Muscle of leg (tissue), 16 donors: ENCODE results near the gene NDUFA13. TPM values are rescaled to one million over a fixed set of nuclear protein-coding genes. Genes with fewer than 3 reads are reported as not detected.
"Not testable (repeated sequence)": the region's sequence is repeated elsewhere in the genome, so short reads cannot be mapped to it uniquely, and the experiment has no call there.

ENCODE experiments used
- DNase-seq: peaks from one replicate; pipeline ENCODE4 v3.0.0; 2013
- H3K27ac ChIP-seq: one replicate; pipeline ENCODE4 v1.5.1; 2013; ENCODE audit warnings: mild to moderate bottlenecking, low read length, control low read depth
- H3K27me3 ChIP-seq: one replicate; pipeline ENCODE4 v1.6.1; 2013; ENCODE audit warnings: low read length; ENCODE audit not compliant: control insufficient read depth, insufficient read depth
- H3K36me3 ChIP-seq: one replicate; pipeline ENCODE4 v1.6.1; 2013; ENCODE audit warnings: low read length; ENCODE audit not compliant: control insufficient read depth, insufficient read depth
- H3K4me1 ChIP-seq: one replicate; pipeline ENCODE4 v1.6.1; 2013; ENCODE audit warnings: low read length; ENCODE audit not compliant: control insufficient read depth, insufficient read depth
- H3K4me3 ChIP-seq: one replicate; pipeline ENCODE4 v1.5.1; 2013; ENCODE audit warnings: low read length, control low read depth
- H3K9me3 ChIP-seq: replicated peaks from 2 replicates; pipeline ENCODE4 v1.6.1; 2013; ENCODE audit warnings: low read depth, low read length; ENCODE audit not compliant: control insufficient read depth
- WGBS: methylation state at CpG from one replicate; pipeline ENCODE4 v1.1.5; 2013; ENCODE audit warnings: missing lambda C conversion rate; ENCODE audit not compliant: insufficient coverage; 5-methylcytosine and 5-hydroxymethylcytosine counted together
- long read RNA-seq, 11 donors: transcript quantifications; one replicate each; lab custom pipeline, GENCODE V29; 2026
- polyA plus RNA-seq, 8 donors: library from polyadenylated mRNA; unstranded; fragments of 120-200 nt; gene quantifications; one replicate each; pipeline versions ENCODE4 v1.2.1 to v1.2.3, GENCODE V29; 2013; ENCODE audit warnings: inconsistent platforms in 1 of 8, low replicate concordance in 1 of 8; ENCODE audit not compliant: insufficient read length in 8 of 8, insufficient read depth in 1 of 8
- total RNA-seq: library from RNA; stranded (reverse); fragments of 120-200 nt; gene quantifications from one replicate; pipeline ENCODE4 v1.2.4, GENCODE V29; 2013

Gene NDUFA13
- 242 TPM for total RNA-seq
- 100 to 1,000 TPM; 192 to 240 (median 222) TPM for polyA plus RNA-seq
- long read RNA-seq, donor 1, transcript NDUFA13-204 (5 exons, 991 nt): major isoform, 89 of 90 reads
- long read RNA-seq, donor 1, partial matches to known transcripts: 0 of 90 reads
- long read RNA-seq, donor 1, other reads (novel, unspliced or antisense): 0 of 90 reads
- long read RNA-seq, donor 2, transcript NDUFA13-204 (5 exons, 991 nt): major isoform, 26 of 26 reads
- long read RNA-seq, donor 2, partial matches to known transcripts: 0 of 26 reads
- long read RNA-seq, donor 2, other reads (novel, unspliced or antisense): 0 of 26 reads
- long read RNA-seq, donor 3, transcript NDUFA13-204 (5 exons, 991 nt): major isoform, 148 of 152 reads
- long read RNA-seq, donor 3, partial matches to known transcripts: 0 of 152 reads
- long read RNA-seq, donor 3, other reads (novel, unspliced or antisense): 0 of 152 reads
- long read RNA-seq, donor 4, transcript NDUFA13-204 (5 exons, 991 nt): major isoform, 141 of 145 reads
- long read RNA-seq, donor 4, partial matches to known transcripts: 0 of 145 reads
- long read RNA-seq, donor 4, other reads (novel, unspliced or antisense): 0 of 145 reads
- long read RNA-seq, donor 5, transcript NDUFA13-204 (5 exons, 991 nt): major isoform, 431 of 435 reads
- long read RNA-seq, donor 5, partial matches to known transcripts: 0 of 435 reads
- long read RNA-seq, donor 5, other reads (novel, unspliced or antisense): 0 of 435 reads
- long read RNA-seq, donor 6, transcript NDUFA13-204 (5 exons, 991 nt): major isoform, 409 of 423 reads
- long read RNA-seq, donor 6, partial matches to known transcripts: 10 of 423 reads
- long read RNA-seq, donor 6, other reads (novel, unspliced or antisense): 0 of 423 reads
- long read RNA-seq, donor 7, transcript NDUFA13-204 (5 exons, 991 nt): major isoform, 315 of 318 reads
- long read RNA-seq, donor 7, partial matches to known transcripts: 0 of 318 reads
- long read RNA-seq, donor 7, other reads (novel, unspliced or antisense): 0 of 318 reads
- long read RNA-seq, donor 8, transcript NDUFA13-204 (5 exons, 991 nt): major isoform, 129 of 141 reads
- long read RNA-seq, donor 8, partial matches to known transcripts: 9 of 141 reads
- long read RNA-seq, donor 8, other reads (novel, unspliced or antisense): 0 of 141 reads
- long read RNA-seq, donor 9, transcript NDUFA13-204 (5 exons, 991 nt): major isoform, 186 of 193 reads
- long read RNA-seq, donor 9, partial matches to known transcripts: 0 of 193 reads
- long read RNA-seq, donor 9, other reads (novel, unspliced or antisense): 0 of 193 reads
- long read RNA-seq, donor 10, transcript NDUFA13-204 (5 exons, 991 nt): major isoform, 242 of 251 reads
- long read RNA-seq, donor 10, partial matches to known transcripts: 0 of 251 reads
- long read RNA-seq, donor 10, other reads (novel, unspliced or antisense): 0 of 251 reads
- long read RNA-seq, donor 11, transcript NDUFA13-204 (5 exons, 991 nt): major isoform, 230 of 240 reads
- long read RNA-seq, donor 11, partial matches to known transcripts: 7 of 240 reads
- long read RNA-seq, donor 11, other reads (novel, unspliced or antisense): 0 of 240 reads

GRCh38 chr19:19515642-19516519 lies at the start of gene NDUFA13:
Gene NDUFA13 (plus strand): TSS chr19:19516225. CDS start chr19:19516239, 14 bp downstream.
- Histone ChIP-seq H3K4me3 (peak within 1 kb of the TSS; percentile 83), H3K36me3 (peaks cover 14% of the 10 kb centered on the region), H3K27ac (peak within 1 kb of the TSS; percentile 84), H3K9me3 (peaks cover 6% of the 10 kb centered on the region), H3K27me3 (peaks cover 9% of the 10 kb centered on the region), H3K4me1 (peaks cover 26% of the 10 kb centered on the region)
- peak; percentile 98 for DNase-seq
- WGBS: 6% methylated on average over 52 of the region's 61 CpGs

DNA sequence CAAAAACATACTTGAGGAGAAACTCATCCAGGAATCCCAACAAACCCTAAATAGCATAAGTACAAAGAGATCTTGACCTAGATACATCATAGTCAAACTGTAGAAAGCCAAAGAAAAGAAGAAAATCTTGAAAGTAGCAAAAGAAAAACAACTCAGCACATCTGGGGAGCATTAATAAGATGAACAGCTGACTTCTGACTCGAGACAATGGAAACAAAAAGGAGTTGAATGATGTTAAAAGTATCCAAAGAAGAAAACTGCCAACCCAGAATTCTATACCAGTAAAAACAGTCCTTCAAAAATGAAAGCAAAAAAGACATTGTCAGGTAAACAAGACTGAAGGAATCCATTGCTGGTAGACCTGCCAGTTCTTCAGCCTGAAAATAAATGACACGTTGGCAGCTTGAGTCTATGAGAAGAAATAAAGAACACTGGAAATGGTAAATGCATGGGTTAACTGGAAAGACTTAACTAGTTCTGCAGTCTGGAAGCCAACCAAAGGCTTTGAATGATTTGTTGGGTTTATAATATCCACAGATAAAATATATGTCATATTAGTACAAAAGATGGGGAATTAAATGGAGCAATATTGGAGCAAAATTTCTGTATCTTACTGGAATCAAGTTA lies 47.5 kb upstream of the NDUFA13 start:
- Histone ChIP-seq H3K4me3 (no peak overlapping the region), H3K4me1 (peaks cover 39% of the 10 kb centered on the region), H3K27me3 (no peaks in the 10 kb centered on the region), H3K27ac (no peak overlapping the region), H3K9me3 (peaks cover 20% of the 10 kb centered on the region), H3K36me3 (peaks cover 36% of the 10 kb centered on the region)
- WGBS: 100% methylated on average over 1 of the region's 2 CpGs
- no peak for DNase-seq

DNA sequence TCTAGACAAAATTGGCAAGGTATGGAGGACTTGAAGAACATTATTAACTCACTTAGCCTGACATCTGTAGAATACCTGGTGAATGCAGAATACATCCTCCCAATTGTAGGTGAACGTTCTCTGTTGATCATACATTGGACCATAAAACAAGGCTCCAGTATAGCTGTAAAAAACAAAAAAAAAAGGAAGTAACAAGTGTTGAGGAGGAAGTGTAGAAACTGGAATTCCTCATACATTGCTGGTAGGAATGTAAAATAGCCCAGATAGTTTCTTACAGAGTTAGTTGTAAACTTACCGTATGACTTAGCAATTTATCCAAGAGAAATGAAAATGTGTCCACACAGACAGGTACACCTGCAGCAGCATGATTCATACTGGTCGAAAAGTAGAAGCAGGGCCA lies 45.4 kb upstream of the NDUFA13 start:
- 100% methylated on average over 1 of the region's 3 CpGs for WGBS
- H3K4me3 ChIP-seq: no peak overlapping the region
- H3K27ac ChIP-seq: no peak overlapping the region
- H3K4me1 ChIP-seq: peaks cover 38% of the 10 kb centered on the region
- peaks cover 36% of the 10 kb centered on the region for H3K36me3 ChIP-seq
- peaks cover 20% of the 10 kb centered on the region for H3K9me3 ChIP-seq
- DNase-seq: no peak
- no peaks in the 10 kb centered on the region for H3K27me3 ChIP-seq

DNA sequence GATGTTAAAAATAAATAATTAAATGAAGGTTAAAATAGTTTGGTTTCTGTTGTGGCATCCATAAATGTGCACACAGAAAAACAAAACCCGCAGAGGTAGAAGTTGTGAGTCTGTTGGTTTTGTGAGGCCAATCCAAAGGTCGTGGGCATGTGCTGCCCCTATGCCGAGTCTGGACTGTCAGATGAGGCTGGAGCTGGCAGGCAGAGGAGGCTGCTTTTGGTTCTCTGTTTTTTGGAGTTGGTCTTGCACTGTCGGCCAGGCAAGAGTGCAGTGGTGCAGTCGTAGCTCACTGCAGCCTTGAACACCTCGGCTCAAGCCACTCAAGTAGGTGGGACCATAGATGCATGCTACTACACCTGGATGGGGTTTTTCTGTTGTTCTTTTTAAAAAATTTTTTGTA lies 44.3 kb upstream of the NDUFA13 start:
- H3K27ac ChIP-seq: no peak overlapping the region
- H3K4me3 ChIP-seq: no peak overlapping the region
- peaks cover 25% of the 10 kb centered on the region for H3K36me3 ChIP-seq
- peaks cover 40% of the 10 kb centered on the region for H3K4me1 ChIP-seq
- H3K27me3 ChIP-seq: no peaks in the 10 kb centered on the region
- DNase-seq: no peak
- H3K9me3 ChIP-seq: peaks cover 20% of the 10 kb centered on the region
- 87% methylated on average over 3 of the region's 6 CpGs for WGBS

GRCh38 chr19:19472106-19472505 lies 43.9 kb upstream of the NDUFA13 start:
- peaks cover 45% of the 10 kb centered on the region for H3K4me1 ChIP-seq

GRCh38 chr19:19475015-19475765 lies 40.8 kb upstream of the NDUFA13 start:
- H3K27me3 ChIP-seq: no peaks in the 10 kb centered on the region
- DNase-seq: peak; percentile 92
- H3K9me3 ChIP-seq: no peaks in the 10 kb centered on the region
- peaks cover 55% of the 10 kb centered on the region for H3K4me1 ChIP-seq
- H3K36me3 ChIP-seq: peaks cover 17% of the 10 kb centered on the region
- 43% methylated on average over 14 of the region's 21 CpGs for WGBS
- H3K4me3 ChIP-seq: peak overlapping the region; percentile 18
- peak overlapping the region; percentile 93 for H3K27ac ChIP-seq

More at GRCh38 chr19:19472106-19472505, 43.9 kb upstream of the NDUFA13 start:
- peaks cover 23% of the 10 kb centered on the region for H3K36me3 ChIP-seq
- not testable (repeated sequence) for H3K4me3 ChIP-seq, DNase-seq, H3K27me3 ChIP-seq, H3K27ac ChIP-seq
- peaks cover 20% of the 10 kb centered on the region for H3K9me3 ChIP-seq
- WGBS: 83% methylated on average over 1 of the region's 5 CpGs

DNA sequence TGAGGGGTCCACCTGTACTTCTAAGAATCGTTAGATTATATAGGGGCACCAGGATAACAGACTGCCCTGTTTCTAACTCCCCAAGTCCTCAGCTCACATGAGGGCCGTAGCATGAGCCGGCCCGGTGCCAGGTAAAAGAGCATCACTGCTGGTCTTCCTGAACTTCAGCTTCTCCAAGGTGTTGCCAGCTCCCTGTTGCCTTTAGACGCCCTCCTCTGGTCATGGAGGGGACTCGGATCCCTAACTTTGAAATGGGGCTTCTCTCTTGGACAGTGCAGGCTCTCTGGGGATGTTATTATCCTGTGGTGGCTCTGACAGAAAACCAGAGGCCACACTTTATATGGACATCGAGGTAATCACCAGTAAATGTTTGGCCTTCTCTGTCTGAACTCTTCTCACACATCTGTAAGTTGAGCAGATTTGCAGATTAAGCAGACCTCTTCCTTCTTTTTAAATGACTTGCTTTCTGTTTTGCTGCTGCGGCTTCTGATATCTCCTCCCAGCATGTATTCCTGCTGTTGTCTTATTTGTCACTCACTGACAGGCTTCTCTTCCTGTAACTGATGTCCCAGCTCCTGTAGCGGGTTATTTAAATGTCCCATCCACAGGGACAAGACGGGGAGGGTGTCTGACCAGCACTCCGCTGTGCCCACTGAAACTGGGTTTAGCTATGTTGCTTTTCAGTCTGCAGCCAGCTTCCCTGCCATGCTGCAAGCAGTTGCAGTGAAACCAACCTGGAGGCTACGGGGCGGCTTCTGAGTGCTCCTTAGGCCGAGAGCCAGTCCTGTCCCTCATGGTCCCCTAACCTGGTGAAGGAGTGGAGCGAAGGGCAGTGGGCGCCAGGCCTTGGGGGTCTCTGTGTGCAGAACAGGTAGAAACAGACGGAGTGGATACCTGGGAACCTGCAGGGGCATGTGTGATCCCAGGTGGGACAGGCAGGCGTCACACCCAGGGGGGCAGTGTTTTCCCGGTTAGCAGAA lies 39.9 kb upstream of the NDUFA13 start:
- peaks cover 64% of the 10 kb centered on the region for H3K4me1 ChIP-seq
- no peaks in the 10 kb centered on the region for H3K27me3 ChIP-seq
- H3K36me3 ChIP-seq: peaks cover 24% of the 10 kb centered on the region
- H3K9me3 ChIP-seq: no peaks in the 10 kb centered on the region
- peak overlapping the region; percentile 18 for H3K4me3 ChIP-seq
- peak overlapping the region; percentile 93 for H3K27ac ChIP-seq
- peak; percentile 63 for DNase-seq
- WGBS: 78% methylated on average over 16 of the region's 19 CpGs
